ENCODE data around the gene PKHD1. TPM values are rescaled to one million over a fixed set of nuclear protein-coding genes. Genes with fewer than 3 reads are reported as not detected.

The PKHD1 gene
- total and polyA plus RNA-seq, 11 donors, result 0.02 to 0.04 TPM; not detected in 9

GRCh38 chr6:51678274-51678673, 409.1 kb downstream of the PKHD1 start:
- 44 to 59% (median 51%) methylated on average over 1 of the region's 1 CpG for WGBS, 4 donors
- H3K27ac ChIP-seq, result no peak overlapping the region
- TF ChIP-seq, protein P1, sequence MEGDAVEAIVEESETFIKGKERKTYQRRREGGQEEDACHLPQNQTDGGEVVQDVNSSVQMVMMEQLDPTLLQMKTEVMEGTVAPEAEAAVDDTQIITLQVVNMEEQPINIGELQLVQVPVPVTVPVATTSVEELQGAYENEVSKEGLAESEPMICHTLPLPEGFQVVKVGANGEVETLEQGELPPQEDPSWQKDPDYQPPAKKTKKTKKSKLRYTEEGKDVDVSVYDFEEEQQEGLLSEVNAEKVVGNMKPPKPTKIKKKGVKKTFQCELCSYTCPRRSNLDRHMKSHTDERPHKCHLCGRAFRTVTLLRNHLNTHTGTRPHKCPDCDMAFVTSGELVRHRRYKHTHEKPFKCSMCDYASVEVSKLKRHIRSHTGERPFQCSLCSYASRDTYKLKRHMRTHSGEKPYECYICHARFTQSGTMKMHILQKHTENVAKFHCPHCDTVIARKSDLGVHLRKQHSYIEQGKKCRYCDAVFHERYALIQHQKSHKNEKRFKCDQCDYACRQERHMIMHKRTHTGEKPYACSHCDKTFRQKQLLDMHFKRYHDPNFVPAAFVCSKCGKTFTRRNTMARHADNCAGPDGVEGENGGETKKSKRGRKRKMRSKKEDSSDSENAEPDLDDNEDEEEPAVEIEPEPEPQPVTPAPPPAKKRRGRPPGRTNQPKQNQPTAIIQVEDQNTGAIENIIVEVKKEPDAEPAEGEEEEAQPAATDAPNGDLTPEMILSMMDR (IDR thresholded peaks at IDR 0.05), result no peak
- no peak for TF ChIP-seq POLR2A (IDR thresholded peaks at IDR 0.05)

GRCh38 chr6:51675922-51676275, 411.5 kb downstream of the PKHD1 start:
- no peak overlapping the region for H3K27ac ChIP-seq
- peaks cover 0 to 10% (median 0%) of the 10 kb centered on the region in 12 donors for H3K4me1 ChIP-seq
- no peaks in the 10 kb centered on the region for H3K9me3 ChIP-seq
- H3K36me3 ChIP-seq, result no peaks in the 10 kb centered on the region
- no peaks in the 10 kb centered on the region for H3K27me3 ChIP-seq
- WGBS, 4 donors, result 53 to 66% (median 62%) methylated on average over 4 of the region's 4 CpGs
- no peak overlapping the region for H3K4me3 ChIP-seq
- TF ChIP-seq POLR2A (IDR thresholded peaks at IDR 0.05), result no peak
- TF ChIP-seq, protein P1 (IDR thresholded peaks at IDR 0.05), result no peak
- intact Hi-C loops (cut with DNase I), result no loop called here
- peak in 1 of 4 donors; percentile 17 for ATAC-seq
- no peak for DNase-seq

More at GRCh38 chr6:51678274-51678673, 409.1 kb downstream of the PKHD1 start:
- no peak for DNase-seq
- no peak for ATAC-seq
- no peak overlapping the region for H3K4me3 ChIP-seq
- H3K27me3 ChIP-seq, result no peaks in the 10 kb centered on the region
- no peaks in the 10 kb centered on the region for H3K36me3 ChIP-seq
- H3K4me1 ChIP-seq, result peaks cover 0 to 10% (median 0%) of the 10 kb centered on the region in 12 donors
- H3K9me3 ChIP-seq, result no peaks in the 10 kb centered on the region
- intact Hi-C loops (cut with DNase I), result no loop called here

GRCh38 chr6:51675020-51675921, 412.1 kb downstream of the PKHD1 start:
- Histone ChIP-seq H3K36me3 (no peaks in the 10 kb centered on the region), H3K4me3 (no peak overlapping the region), H3K27ac (no peak overlapping the region), H3K27me3 (no peaks in the 10 kb centered on the region), H3K4me1 (peaks cover 0 to 10% (median 0%) of the 10 kb centered on the region in 12 donors), H3K9me3 (no peaks in the 10 kb centered on the region)
- DNase-seq (no peak), ATAC-seq (peak in 3 of 4 donors; percentile 14 to 70 (median 50))
- intact Hi-C loops (cut with DNase I), result no loop called here
- TF ChIP-seq, protein P1 (IDR thresholded peaks at IDR 0.05), result no peak
- 37 to 43% (median 41%) methylated on average over 9 of the region's 9 CpGs for WGBS, 4 donors

DNA sequence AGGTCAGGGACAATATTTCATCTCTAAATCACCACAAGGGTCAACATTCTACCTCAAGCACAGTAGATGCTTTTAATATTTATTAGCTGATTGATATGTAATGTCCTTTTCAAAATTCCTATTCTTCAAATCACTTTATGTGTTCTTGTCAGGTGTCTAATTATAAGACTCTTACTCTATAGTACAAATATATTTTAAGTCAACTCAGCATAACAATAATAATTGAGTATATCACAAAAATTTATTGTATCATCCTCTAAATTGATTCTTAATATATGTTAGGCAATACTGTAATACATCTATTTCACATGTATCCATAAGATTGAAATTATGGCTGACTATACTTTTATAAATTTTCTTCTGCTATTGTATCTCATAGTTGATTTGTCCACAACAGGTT, 423.9 kb downstream of the PKHD1 start:
- intact Hi-C loops (cut with DNase I), result no loop called here
- TF ChIP-seq, protein P1 (IDR thresholded peaks at IDR 0.05), result no peak
- TF ChIP-seq POLR2A (IDR thresholded peaks at IDR 0.05), result no peak
- no peak for ATAC-seq

More for the DNA sequence above, 423.9 kb downstream of the PKHD1 start:
- no peaks in the 10 kb centered on the region for H3K27me3 ChIP-seq
- no peaks in the 10 kb centered on the region for H3K36me3 ChIP-seq
- no peaks in the 10 kb centered on the region for H3K4me1 ChIP-seq
- no peak overlapping the region for H3K4me3 ChIP-seq
- H3K27ac ChIP-seq, result no peak overlapping the region
- no peaks in the 10 kb centered on the region for H3K9me3 ChIP-seq
- DNase-seq, result no peak

All from heart left ventricle (tissue), 16 donors.